Measurements from ENCODE around the gene LIN28A.
A peak's percentile ranks its signal among the peaks of the same experiment; 100 is the strongest.

Gene LIN28A

GRCh38 chr1:26438041-26438440 is 27.4 kb downstream of the LIN28A start:
- no peak for DNase-seq

DNA sequence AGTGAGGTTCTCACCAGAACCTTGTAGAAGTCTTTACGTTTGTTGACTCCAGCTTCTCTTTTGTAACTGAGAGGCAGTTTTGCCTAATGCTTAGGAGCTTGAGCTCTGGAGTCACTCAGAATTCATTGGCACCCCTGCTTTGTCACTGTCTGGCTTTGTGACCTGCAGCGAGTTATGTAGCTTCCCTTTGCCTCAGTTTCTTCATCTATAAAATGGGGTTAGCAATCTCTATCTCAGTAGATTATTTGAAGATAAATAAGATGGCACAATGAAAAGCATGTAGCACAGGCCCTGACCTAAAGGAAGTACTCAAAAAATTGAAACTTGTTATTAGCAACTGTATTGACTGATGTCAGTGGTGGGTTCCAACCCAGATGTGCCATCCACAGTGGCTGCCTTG is 29.6 kb downstream of the LIN28A start:
- DNase-seq, result no peak

DNA sequence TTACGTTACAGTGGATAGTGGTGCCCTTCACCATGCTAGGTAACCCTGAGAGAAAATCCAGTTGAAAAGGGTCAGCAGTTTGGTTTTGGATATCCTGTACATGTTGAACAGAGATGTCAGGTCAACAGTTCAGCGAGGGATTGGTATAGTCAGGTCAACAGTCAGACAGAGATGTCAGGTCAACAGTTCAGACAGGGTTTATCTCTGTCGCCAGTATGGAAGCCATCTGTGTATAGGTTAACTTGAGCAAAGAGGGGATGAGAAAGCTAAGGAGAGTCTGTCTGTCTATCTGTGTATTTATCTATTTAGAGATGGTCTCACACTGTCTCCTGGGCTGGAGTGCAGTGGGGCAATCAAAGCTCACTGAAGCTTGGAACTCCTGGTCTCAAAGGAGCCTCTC is 39.3 kb downstream of the LIN28A start:
- DNase-seq, result no peak

DNA sequence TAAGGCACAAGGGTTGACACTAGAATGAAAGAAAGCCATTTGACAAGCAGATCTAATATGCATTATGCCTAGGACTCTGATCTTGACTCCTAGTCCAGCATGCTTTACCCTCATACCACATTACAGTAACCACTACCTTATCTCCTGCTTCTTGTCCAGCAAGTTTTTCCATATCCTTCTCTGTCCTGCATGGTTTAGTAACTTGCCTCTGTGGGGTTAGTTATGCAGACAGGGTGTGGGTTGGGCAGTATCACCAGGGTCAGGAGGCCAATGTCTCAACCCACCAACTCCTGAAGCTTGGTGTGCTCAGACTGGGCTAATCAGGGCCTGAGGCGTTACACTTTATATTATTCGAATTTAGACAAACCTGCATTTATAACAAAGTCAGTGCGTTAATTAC is 40.3 kb downstream of the LIN28A start:
- DNase-seq, result no peak

GRCh38 chr1:26452459-26453183 is 42.0 kb downstream of the LIN28A start:
- no peak for DNase-seq

DNA sequence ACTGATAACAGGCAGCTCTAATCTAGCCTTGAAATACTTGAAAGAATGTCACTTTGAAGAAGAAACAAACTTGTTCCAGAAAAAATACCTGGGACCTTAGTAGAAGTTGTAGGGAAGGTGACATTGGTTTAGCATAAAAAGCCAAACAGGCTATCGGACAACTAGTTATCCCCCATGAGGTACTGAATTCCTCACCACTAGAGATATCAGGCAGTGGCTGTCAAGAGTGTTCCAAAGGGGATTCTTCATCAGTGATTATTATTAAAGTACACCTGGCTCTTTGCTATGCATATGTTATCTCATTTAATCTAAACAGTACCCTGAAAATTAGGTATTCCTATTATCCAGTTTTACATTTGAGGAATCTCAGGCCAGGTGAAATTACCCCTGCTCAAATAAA is 48.5 kb downstream of the LIN28A start:
- DNase-seq, result no peak

DNA sequence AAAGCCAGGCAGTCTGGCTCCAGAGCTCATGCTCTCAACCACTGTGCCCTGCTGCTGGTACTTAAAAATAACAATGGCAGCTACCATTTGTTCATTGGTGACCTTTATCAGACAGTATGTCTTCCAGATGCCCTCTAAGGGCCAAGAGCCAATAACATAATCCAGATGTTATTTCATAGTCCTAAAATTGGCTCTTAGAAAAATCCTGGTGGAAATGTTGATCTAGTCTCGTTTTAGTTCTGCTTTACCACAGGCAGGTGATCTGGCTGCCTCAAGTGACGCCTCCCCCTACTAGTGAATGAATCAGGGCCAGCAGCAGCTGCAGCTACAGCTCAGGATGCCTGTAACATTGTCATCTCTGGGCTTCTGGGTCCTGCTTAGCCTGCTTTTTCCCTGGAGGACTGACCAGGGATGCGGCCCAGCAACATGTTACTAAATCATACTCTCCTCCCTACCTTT is 49.0 kb downstream of the LIN28A start:
- DNase-seq, result no peak

- no peak for DNase-seq
Observed at GRCh38 chr1:26468911-26469310, 58.3 kb downstream of the LIN28A start.

DNA sequence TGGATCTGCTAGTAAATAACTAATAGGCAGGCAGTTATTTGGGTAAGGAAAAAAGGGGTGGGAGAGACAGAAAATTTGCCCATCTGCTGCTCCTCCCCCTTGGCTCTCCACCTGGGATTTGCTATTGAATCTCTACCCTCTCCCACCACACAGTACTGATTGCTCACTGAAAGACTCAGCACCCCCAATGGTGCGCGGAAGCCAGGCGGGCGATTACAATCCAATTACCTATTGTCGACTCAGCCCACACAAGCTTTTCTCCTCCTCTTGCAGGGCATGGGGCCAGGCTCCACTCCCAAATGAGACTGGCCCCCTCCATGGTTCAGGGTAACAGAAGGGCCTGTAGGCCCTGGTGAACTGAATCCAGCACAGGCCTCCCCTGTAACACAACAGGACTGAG is 58.9 kb downstream of the LIN28A start:
- no peak for DNase-seq

GRCh38 chr1:26470878-26471497 is 60.4 kb downstream of the LIN28A start:
- DNase-seq, result peak; percentile 9

DNA sequence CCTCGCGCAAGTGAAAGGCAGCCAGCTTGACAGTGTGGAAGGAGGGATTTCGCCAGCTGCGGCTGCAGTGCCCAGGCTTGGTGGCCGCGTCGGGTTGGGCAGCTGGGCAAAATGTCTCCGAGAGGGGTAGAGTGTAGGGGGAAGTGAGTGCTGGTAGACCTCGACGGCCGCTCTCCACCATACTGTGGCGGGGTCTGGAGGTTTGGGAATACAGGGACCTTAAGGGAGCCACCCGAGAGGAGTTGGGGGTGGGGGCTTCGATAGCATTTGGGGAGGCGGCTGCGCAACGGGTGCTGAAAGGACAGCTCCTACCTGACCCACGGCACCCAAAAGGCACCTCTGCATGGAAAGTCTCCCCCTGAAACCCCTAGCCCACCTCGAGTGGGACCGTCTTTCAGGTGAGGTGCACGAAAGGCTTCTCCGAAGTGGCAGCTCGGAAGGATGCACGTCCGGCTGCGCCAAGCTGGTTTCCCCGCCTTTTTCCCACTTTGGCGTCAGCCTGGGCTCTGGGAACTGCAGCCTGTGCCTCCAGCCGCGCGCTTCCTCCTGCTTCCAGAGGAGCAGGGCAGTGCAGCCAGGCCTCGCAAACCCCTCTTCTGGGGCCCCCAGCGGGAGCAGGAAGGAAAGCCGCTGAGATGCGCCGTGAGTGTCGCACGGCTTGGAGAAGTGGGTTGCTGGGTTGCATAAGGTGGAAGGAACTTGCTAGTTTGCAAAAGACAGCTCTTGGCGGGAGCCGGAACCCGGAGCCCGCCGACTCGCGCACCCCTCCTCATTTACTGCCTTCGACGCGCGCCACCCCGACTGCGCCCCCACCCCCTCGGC is 61.1 kb downstream of the LIN28A start:
- DNase-seq, result peak; percentile 30

DNA sequence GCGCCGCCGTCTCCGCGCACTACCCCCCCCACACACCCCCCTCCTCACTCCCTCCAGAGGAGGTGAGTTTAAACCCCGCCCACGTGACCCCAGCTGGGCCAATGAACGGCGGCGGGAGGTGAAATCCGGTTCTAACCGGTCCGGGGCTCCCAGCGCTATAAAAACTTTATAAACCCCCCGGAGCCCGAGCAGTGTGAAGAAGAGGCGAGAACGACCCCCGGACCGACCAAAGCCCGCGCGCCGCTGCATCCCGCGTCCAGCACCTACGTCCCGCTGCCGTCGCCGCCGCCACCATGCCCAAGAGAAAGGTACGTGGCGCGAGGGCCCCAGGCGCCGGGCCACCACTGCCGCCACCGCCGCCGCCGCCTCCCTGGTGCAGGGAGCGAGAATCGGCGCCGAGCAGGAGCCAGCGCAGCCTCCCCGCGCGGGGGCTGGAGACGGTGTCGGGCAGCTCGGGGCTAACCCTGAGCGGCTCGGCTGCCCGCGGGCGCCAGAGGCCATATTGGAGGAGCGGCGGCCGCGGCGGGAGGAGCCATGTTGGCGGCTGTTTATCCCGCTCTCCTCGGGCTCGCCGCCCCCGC is 61.8 kb downstream of the LIN28A start, which contains the start of gene HMGN2:
HMGN2 (plus strand) TSS at position 121 of the 581 bp plus-strand sequence; CDS start at position 294, 173 bp downstream.
- peak; percentile 88 for DNase-seq

GRCh38 chr1:26472901-26473845 is 62.6 kb downstream of the LIN28A start:
- peak; percentile 95 for DNase-seq

DNA sequence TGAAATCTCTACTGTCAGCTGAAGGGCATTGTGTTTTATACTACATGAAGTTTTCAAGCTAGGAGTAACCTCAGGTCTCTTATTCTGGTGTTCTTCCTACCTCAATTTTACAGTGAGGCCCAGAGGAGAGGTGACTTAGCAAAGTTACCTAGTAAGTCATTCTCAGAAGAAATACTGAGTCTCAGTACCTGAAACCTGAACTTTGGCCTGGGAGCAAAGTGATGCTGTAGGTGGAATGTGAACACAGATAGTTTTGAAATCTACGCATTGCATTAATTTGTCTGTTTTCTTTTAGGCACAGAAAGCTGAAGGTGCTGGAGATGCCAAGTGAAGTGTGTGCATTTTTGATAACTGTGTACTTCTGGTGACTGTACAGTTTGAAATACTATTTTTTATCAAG is 64.2 kb downstream of the LIN28A start:
- no peak for DNase-seq

GRCh38 chr1:26475989-26476388 is 65.4 kb downstream of the LIN28A start:
- no peak for DNase-seq

DNA sequence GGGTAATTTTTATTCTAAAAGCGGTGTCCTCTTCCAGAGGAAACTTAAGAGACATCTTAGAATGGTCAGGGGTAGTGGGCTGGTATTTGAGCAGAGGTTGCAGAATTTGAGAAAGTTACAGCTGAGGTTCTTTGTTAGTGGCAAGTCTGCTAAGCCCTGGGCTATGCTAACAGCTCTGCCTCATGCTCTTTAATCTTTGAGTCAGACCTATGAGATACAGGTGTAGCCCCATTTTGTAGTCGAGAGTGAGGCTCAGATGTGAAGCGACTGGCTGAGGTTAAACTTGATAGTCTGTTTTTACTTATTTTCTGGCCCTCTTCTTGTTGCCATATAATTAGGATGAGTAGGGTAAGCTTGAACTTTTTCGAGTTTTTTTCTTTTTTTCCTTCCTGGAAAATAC is 66.3 kb downstream of the LIN28A start:
- DNase-seq, result no peak

- DNase-seq, result no peak
Observed at GRCh38 chr1:26477446-26478152, 67.0 kb downstream of the LIN28A start.

GRCh38 chr1:26478159-26478558 is 67.5 kb downstream of the LIN28A start:
- DNase-seq, result no peak

GRCh38 chr1:26478988-26479387 is 68.4 kb downstream of the LIN28A start:
- no peak for DNase-seq
